Right lobe of liver (tissue), 4 donors: ENCODE data around the gene RER1.

Experiments
- CTCF ChIP-seq, 4 donors: fragments of 200-600 bp in 3 of 4; fragments of 450-650 bp in 1 of 4; IDR thresholded peaks; one replicate each; pipeline versions ENCODE4 v1.5.1 to v1.8.0; 2016 to 2022; ENCODE audit warnings: antibody characterized with exemption in 4 of 4, mild to moderate bottlenecking in 2 of 4
- POLR2A ChIP-seq: fragments of 450-650 bp; IDR thresholded peaks from one replicate; pipeline ENCODE4 v1.6.1; 2017; ENCODE audit warnings: antibody characterized with exemption, mild to moderate bottlenecking
- donor health status: DM: no; HTN: no; CAD: no.
- donor health status: DM: no; HTN: no; CAD: no.
- donor health status: DM: no; HTN: yes; CAD: no.

GRCh38 chr1:2437617-2438016 is 46.0 kb downstream of the RER1 start:
- TF ChIP-seq CTCF (IDR thresholded peaks at IDR 0.05) (no peak), POLR2A (no peak)
